PC-3 (cell line): Measurements from ENCODE around the gene SLC5A5.

Experiments used
- CTCF ChIP-seq: fragments of 300-600 bp; sonication (generic); conservative IDR thresholded peaks from 2 replicates; pipeline ENCODE4 v1.5.1; 2017; ENCODE audit warnings: antibody characterized with exemption, low read depth, mild to moderate bottlenecking, low read length
- EZH2 ChIP-seq: fragments of 300-600 bp; sonication (generic); IDR thresholded peaks from one replicate; pipeline ENCODE4 v1.6.1; 2017; ENCODE audit warnings: antibody characterized with exemption, mild to moderate bottlenecking, low read length; ENCODE audit not compliant: unreplicated experiment
- EZH2phosphoT487 ChIP-seq: fragments of 300-600 bp; sonication (generic); IDR thresholded peaks from 2 replicates; pipeline ENCODE4 v1.6.1; 2018; ENCODE audit warnings: mild to moderate bottlenecking, antibody characterized with exemption, low read length, borderline replicate concordance

GRCh38 chr19:17862711-17863519, 8.8 kb upstream of the SLC5A5 start:
- TF ChIP-seq CTCF, result no peak
- no peak for TF ChIP-seq EZH2phosphoT487
- no peak for TF ChIP-seq EZH2
